ENCODE measurements around the gene IDH3G. TPM values are rescaled to one million over a fixed set of nuclear protein-coding genes. Genes with fewer than 3 reads are reported as not detected.

The IDH3G gene
- total RNA-seq, 1 experiment from 2014 or later, result 52.0 TPM

DNA sequence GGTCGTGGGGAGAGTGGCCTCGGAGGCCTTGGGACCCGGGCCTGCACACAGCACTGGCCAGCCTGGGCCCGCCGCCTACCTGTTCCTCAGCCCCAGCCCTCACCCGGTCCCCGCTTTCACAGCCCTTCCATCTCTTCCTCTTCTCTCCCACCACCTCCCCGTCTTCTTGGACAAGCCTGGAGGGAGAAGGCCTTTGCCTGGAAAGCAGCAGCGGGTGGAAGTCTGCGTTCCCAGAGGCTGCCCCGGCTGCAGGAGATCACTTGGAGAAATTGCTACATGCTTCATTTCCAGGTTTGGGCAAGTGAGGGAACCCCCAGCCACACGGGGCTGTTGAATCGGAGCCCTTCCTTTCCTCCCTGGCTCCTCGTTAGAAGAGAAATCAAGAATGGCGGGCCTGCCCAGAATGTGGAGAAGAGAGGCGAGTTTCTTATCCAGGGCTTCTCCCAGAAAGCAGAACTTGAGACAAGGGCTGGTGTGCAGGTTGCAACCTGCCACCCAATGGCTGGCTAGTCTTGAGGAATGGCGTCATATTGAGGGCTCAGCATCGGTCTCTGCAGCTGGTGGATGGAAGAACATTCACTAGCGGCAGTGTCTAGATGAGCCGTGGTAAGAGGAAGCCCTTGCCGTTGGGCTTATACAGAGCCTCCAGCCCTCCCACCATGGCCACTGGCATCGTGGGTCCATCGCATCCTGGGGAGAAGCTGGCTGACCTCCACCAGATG lies 37.4 kb upstream of the IDH3G start:
- Histone ChIP-seq H3K9me3 (ENCODE audit: low read depth, low read length, poor library complexity, severe bottlenecking) (no peaks in the 10 kb centered on the region), H3K4me3 (ENCODE audit: low read depth, low read length, poor library complexity, severe bottlenecking) (no peak overlapping the region), H3K27ac (ENCODE audit: low read depth, low read length, poor library complexity, severe bottlenecking) (no peak overlapping the region), H3K36me3 (ENCODE audit: insufficient read depth, low read length, poor library complexity, severe bottlenecking) (no peaks in the 10 kb centered on the region), H3K4me1 (ENCODE audit: insufficient read depth, low read length, poor library complexity, severe bottlenecking) (peaks cover 4% of the 10 kb centered on the region), H3K27me3 (replicated peaks; ENCODE audit: insufficient read depth, low read depth, low read length, poor library complexity) (peaks cover 18% of the 10 kb centered on the region)
- ChIA-PET CTCF (no interaction called here), POLR2A (ENCODE audit: low non-redundant PET) (no interaction called here)
- BruUV-seq (replicated peaks), result no TSS peak
- TF ChIP-seq, protein P1, sequence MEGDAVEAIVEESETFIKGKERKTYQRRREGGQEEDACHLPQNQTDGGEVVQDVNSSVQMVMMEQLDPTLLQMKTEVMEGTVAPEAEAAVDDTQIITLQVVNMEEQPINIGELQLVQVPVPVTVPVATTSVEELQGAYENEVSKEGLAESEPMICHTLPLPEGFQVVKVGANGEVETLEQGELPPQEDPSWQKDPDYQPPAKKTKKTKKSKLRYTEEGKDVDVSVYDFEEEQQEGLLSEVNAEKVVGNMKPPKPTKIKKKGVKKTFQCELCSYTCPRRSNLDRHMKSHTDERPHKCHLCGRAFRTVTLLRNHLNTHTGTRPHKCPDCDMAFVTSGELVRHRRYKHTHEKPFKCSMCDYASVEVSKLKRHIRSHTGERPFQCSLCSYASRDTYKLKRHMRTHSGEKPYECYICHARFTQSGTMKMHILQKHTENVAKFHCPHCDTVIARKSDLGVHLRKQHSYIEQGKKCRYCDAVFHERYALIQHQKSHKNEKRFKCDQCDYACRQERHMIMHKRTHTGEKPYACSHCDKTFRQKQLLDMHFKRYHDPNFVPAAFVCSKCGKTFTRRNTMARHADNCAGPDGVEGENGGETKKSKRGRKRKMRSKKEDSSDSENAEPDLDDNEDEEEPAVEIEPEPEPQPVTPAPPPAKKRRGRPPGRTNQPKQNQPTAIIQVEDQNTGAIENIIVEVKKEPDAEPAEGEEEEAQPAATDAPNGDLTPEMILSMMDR (conservative IDR thresholded peaks at IDR 0.05; ENCODE audit: low read depth, low read length), result no peak
- TF ChIP-seq EZH2 (IDR thresholded peaks at IDR 0.05; ENCODE audit: borderline replicate concordance, low read depth, low read length, poor library complexity, severe bottlenecking), result no peak
- DNase-seq (ENCODE audit: low spot score), result no peak
- intact Hi-C loops (cut with micrococcal nuclease; ENCODE audit: unreplicated experiment), result no loop called here

- H3K4me3 ChIP-seq (ENCODE audit: low read depth, low read length, poor library complexity, severe bottlenecking), result peak overlapping the region; percentile 47
These were observed 36.7 kb upstream of the IDH3G start for GRCh38 chrX:153830640-153831428.

GRCh38 chrX:153829799-153830639 lies 35.8 kb upstream of the IDH3G start, which contains the start of gene PDZD4:
Gene PDZD4, minus strand, starts transcription at chrX:153830544. Its CDS starts 246 bp downstream, at chrX:153830298.
- Histone ChIP-seq H3K27me3 (replicated peaks; ENCODE audit: insufficient read depth, low read depth, low read length, poor library complexity) (peaks cover 18% of the 10 kb centered on the region), H3K4me3 (ENCODE audit: low read depth, low read length, poor library complexity, severe bottlenecking) (peak within 1 kb of the TSS; percentile 47), H3K4me1 (ENCODE audit: insufficient read depth, low read length, poor library complexity, severe bottlenecking) (peaks cover 4% of the 10 kb centered on the region), H3K9me3 (ENCODE audit: low read depth, low read length, poor library complexity, severe bottlenecking) (no peaks in the 10 kb centered on the region), H3K27ac (ENCODE audit: low read depth, low read length, poor library complexity, severe bottlenecking) (no peak within 1 kb of the TSS), H3K36me3 (ENCODE audit: insufficient read depth, low read length, poor library complexity, severe bottlenecking) (no peaks in the 10 kb centered on the region)
- intact Hi-C loops (cut with micrococcal nuclease; ENCODE audit: unreplicated experiment), result no loop called here
- no TSS peak for BruUV-seq (replicated peaks)
- no peak for DNase-seq (ENCODE audit: low spot score)
- ChIA-PET POLR2A (ENCODE audit: low non-redundant PET) (no interaction called here), CTCF (no interaction called here)
- TF ChIP-seq, protein P1 (conservative IDR thresholded peaks at IDR 0.05; ENCODE audit: low read depth, low read length), result no peak
- TF ChIP-seq EZH2 (IDR thresholded peaks at IDR 0.05; ENCODE audit: borderline replicate concordance, low read depth, low read length, poor library complexity, severe bottlenecking), result peak; percentile 42

More at GRCh38 chrX:153830640-153831428, 36.7 kb upstream of the IDH3G start:
- TF ChIP-seq EZH2 (IDR thresholded peaks at IDR 0.05; ENCODE audit: borderline replicate concordance, low read depth, low read length, poor library complexity, severe bottlenecking), result no peak
- TF ChIP-seq, protein P1 (conservative IDR thresholded peaks at IDR 0.05; ENCODE audit: low read depth, low read length), result no peak
- intact Hi-C loops (cut with micrococcal nuclease; ENCODE audit: unreplicated experiment), result no loop called here
- H3K27me3 ChIP-seq (replicated peaks; ENCODE audit: insufficient read depth, low read depth, low read length, poor library complexity), result peaks cover 18% of the 10 kb centered on the region
- no peaks in the 10 kb centered on the region for H3K36me3 ChIP-seq (ENCODE audit: insufficient read depth, low read length, poor library complexity, severe bottlenecking)
- ChIA-PET POLR2A (ENCODE audit: low non-redundant PET) (no interaction called here), CTCF (no interaction called here)
- H3K27ac ChIP-seq (ENCODE audit: low read depth, low read length, poor library complexity, severe bottlenecking), result no peak overlapping the region
- DNase-seq (ENCODE audit: low spot score), result no peak
- no TSS peak for BruUV-seq (replicated peaks)
- H3K9me3 ChIP-seq (ENCODE audit: low read depth, low read length, poor library complexity, severe bottlenecking), result no peaks in the 10 kb centered on the region
- peaks cover 4% of the 10 kb centered on the region for H3K4me1 ChIP-seq (ENCODE audit: insufficient read depth, low read length, poor library complexity, severe bottlenecking)
